Spleen (tissue), 7 donors: ENCODE measurements around the gene FTCDNL1.

Experiments
- CTCF ChIP-seq, 11 experiments: fragments of 200-600 bp in 7 of 11; fragments of 450-650 bp in 4 of 11; sonication (generic) in 4 of 11; IDR thresholded peaks in 8 of 11; conservative IDR thresholded peaks in 3 of 11; 1 replicate in 7 of 11; 2 replicates in 4 of 11; pipeline versions ENCODE4 v1.4.0 to v1.8.0; 2016 to 2021; ENCODE audit warnings: antibody characterized with exemption in 11 of 11, inconsistent platforms in 4 of 11, mild to moderate bottlenecking in 1 of 11
- POLR2A ChIP-seq, 3 donors: fragments of 450-650 bp; IDR thresholded peaks; one replicate each; pipeline ENCODE4 v1.5.1; 2017; ENCODE audit warnings: antibody characterized with exemption in 3 of 3, mild to moderate bottlenecking in 1 of 3
- donor health status: DM: no; HTN: no; CAD: no; lungs with moderate emphysema.
- donor health status: DM: no; HTN: no; CAD: no.
- donor health status: DM: no; HTN: no; CAD: no.

- TF ChIP-seq CTCF (IDR thresholded peaks at IDR 0.05 in 8 of 11, conservative IDR thresholded peaks at IDR 0.05 in 3 of 11), result no peak
- TF ChIP-seq POLR2A (IDR thresholded peaks at IDR 0.05), result no peak
Observed at GRCh38 chr2:199870581-199870980, 19.6 kb upstream of the FTCDNL1 start.
